ENCODE data around the gene KCNJ10.

DNA sequence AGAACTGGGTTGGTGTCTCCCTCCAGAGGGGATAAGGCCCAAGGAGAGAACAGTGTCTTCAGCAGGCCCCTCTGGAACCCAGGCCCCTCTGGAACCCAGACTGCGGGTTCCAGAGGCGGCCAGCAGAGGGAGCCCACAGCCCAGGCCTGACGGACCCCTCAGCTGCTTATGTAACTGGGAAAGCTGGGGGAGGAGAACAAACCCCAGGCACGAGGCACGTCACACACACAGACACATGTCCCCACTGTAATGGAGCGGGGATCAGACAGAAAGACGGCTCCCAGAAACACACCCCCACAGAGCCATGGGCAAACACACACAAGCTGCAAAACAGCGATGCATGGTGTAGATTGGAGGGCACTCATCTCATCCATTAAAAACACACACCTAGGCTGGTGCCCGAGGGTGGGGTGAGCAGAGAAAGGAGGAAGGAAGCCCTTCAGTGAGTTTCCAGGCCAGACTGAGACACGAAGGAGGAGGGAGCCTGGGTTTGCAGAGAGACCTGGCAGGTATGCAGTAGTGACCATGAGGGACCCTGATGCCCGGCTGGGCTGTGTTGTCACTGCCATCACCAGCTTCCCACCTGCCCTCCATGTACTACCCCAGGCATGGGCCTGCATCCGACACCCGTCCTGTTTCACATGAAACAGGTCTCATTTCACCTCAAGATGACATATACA, 31.2 kb upstream of the KCNJ10 start:
- TF ChIP-seq, protein P1, sequence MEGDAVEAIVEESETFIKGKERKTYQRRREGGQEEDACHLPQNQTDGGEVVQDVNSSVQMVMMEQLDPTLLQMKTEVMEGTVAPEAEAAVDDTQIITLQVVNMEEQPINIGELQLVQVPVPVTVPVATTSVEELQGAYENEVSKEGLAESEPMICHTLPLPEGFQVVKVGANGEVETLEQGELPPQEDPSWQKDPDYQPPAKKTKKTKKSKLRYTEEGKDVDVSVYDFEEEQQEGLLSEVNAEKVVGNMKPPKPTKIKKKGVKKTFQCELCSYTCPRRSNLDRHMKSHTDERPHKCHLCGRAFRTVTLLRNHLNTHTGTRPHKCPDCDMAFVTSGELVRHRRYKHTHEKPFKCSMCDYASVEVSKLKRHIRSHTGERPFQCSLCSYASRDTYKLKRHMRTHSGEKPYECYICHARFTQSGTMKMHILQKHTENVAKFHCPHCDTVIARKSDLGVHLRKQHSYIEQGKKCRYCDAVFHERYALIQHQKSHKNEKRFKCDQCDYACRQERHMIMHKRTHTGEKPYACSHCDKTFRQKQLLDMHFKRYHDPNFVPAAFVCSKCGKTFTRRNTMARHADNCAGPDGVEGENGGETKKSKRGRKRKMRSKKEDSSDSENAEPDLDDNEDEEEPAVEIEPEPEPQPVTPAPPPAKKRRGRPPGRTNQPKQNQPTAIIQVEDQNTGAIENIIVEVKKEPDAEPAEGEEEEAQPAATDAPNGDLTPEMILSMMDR (IDR thresholded peaks at IDR 0.05; ENCODE audit: borderline replicate concordance, extremely low read depth, low read length, poor library complexity, severe bottlenecking) = peak; percentile 98
- TF ChIP-seq EZH2 (IDR thresholded peaks at IDR 0.05; ENCODE audit: borderline replicate concordance, low read depth, low read length, severe bottlenecking) = no peak
